Skeletal muscle cell (primary cell): ENCODE results near the gene OR52K1.

Experiments
- DNase-seq: peaks from one replicate; pipeline ENCODE4 v3.0.0-alpha.2; 2010; ENCODE audit warnings: low read depth
- H3K4me3 ChIP-seq: 2 replicates; pipeline ENCODE4 v1.5.1; 2011; ENCODE audit warnings: low read depth, mild to moderate bottlenecking, control low read depth, low read length, moderate library complexity

The OR52K1 gene

GRCh38 chr11:4482445-4482844 lies at the start of gene OR52K1:
Gene OR52K1 (plus strand): TSS chr11:4482646. CDS start chr11:4488901, 6,255 bp downstream.
- H3K4me3 ChIP-seq = no peak within 1 kb of the TSS
- no peak for DNase-seq

GRCh38 chr11:4433856-4434255 lies 48.6 kb upstream of the OR52K1 start:
- no peak for DNase-seq
- H3K4me3 ChIP-seq = no peak overlapping the region

GRCh38 chr11:4436411-4436810 lies 46.0 kb upstream of the OR52K1 start:
- no peak overlapping the region for H3K4me3 ChIP-seq
- DNase-seq = no peak

DNA sequence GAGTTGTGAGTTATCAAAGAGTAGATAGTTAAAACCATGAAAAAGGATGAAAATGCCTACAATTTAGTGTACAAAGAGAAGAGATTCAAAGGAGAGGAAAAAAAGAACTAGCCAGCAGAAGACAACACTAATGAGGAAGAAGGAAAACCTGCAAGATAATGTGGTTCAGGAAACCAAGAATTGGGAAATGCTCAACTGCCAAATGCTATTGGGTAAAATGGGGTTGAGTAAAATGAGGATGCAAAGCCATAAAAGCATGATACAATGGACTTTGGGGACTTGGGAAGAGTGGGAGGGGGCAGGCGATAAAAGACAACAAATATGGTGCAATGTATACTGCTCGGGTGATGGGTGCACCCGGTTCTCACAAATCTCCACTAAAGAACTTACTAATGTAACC lies 40.9 kb upstream of the OR52K1 start:
- H3K4me3 ChIP-seq = no peak overlapping the region
- no peak for DNase-seq

DNA sequence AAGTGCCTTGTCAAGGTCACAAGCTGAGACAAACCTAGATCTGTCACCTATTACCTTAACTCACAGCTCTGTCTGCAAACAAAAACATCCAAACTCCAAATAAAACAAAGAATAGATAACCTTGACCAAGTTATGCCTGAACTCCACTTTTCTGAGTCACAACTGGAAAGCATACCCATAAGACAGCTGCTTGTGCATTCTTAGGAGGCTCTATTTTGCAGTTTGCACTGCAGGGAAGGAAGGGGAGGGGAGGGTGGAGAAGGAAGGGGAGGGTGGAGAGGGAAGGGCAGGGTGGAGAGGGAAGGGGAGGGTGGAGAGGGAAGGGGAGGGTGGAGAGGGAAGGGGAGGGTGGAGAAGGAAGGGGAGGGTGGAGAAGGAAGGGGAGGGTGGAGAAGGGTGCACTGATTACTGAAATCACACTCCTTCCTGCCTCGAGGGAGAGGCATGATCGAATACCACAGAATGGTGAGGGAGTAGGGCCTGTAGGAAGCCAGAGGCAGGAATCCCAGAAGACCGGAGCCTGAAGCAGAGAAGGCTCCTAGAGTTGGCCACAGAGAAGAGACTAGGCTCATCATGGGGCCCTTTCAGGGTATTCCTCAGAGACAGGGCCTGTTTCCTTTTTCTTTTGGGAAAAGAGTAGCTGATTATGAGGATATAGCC lies 39.1 kb upstream of the OR52K1 start:
- H3K4me3 ChIP-seq = no peak overlapping the region
- no peak for DNase-seq

DNA sequence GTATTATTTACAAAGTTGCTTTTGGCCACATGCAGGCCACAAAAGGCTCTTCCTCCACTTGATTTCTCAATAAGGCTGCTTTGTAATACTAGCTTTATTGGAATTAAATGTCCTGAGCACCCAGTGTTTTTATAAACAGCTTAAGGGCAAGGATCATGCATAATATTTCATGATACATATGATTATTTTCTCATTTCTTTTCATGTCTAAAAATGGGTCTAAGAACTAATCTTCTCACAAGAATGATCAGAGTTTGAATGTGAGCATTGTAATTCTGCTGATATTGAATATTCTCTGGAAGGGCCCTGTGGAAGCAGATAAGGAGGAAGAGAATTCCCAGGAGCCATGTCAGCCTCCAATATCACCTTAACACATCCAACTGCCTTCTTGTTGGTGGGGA lies 33.5 kb upstream of the OR52K1 start, which contains the start of gene OR52K2:
Gene OR52K2 (plus strand): TSS at position 301 of the 400 bp plus-strand sequence. CDS start 45 bp downstream, at position 346.
- DNase-seq = no peak
- H3K4me3 ChIP-seq = no peak within 1 kb of the TSS

DNA sequence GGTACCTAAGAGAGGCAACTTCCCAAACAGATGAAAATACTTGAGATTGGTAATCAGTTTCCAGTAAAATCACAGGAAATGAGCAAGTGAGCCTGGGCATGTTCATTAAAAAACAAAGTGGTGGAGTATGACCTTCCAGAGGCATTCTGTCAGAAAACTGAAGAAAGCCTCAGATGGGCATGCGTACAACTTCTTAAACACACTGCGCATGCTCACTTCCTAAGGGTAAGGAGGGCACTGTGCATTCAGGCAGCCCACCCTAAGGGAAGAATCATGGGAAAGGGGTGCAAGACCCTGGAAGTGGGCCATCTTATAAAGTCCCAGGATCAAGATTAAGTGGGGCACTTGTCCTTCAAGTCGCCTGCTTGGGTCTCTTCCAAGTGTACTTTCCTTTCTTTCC lies 29.3 kb upstream of the OR52K1 start:
- no peak for DNase-seq
- H3K4me3 ChIP-seq = no peak overlapping the region

- no peak for DNase-seq
- H3K4me3 ChIP-seq = no peak overlapping the region
Observed at GRCh38 chr11:4454021-4454420, 28.4 kb upstream of the OR52K1 start.

GRCh38 chr11:4455419-4455818 lies 27.0 kb upstream of the OR52K1 start:
- H3K4me3 ChIP-seq = no peak overlapping the region
- no peak for DNase-seq

DNA sequence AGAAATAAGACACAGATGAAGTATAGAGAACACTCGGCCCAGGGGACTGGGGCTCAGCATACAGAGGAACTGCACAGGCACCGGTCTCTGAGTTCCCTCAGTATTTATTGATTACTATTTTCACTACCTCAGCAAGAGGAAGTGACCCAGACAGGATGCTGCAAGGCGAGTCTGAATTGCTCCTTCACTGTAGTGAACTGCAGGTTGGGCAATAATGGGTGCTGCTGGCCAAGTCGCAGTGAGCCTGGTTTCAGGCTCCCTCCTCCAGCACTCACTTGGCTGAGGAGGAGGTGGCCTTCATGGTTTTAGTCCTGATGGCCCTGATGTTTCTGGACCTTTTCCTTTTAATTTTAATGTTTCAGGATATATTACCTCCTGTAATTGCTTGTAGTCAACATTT lies 22.9 kb upstream of the OR52K1 start:
- peak; percentile 9 for DNase-seq
- no peak overlapping the region for H3K4me3 ChIP-seq

DNA sequence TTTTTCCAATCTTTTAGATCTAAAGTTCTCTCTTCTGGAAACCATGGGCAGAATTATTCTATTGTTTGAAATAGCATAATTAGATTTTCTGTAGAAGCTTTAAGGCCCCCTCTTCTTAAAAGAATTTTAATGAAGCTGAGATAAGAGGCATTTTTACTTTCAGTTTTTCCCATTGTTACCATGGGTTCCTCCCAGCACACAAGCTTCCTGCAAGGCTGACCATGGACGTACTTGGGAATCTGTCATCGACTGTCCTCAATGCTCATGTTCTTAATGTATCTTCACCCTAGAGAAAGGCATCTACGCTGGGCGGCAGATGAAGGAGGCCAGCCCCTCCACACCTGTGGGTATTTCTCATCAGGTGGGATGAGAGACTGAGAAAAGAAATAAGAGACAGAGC lies 22.3 kb upstream of the OR52K1 start:
- DNase-seq = no peak

GRCh38 chr11:4464216-4465159 lies 18.0 kb upstream of the OR52K1 start:
- no peak overlapping the region for H3K4me3 ChIP-seq
- peak; percentile 18 for DNase-seq

More for the DNA sequence above, 22.3 kb upstream of the OR52K1 start:
- H3K4me3 ChIP-seq = no peak overlapping the region

DNA sequence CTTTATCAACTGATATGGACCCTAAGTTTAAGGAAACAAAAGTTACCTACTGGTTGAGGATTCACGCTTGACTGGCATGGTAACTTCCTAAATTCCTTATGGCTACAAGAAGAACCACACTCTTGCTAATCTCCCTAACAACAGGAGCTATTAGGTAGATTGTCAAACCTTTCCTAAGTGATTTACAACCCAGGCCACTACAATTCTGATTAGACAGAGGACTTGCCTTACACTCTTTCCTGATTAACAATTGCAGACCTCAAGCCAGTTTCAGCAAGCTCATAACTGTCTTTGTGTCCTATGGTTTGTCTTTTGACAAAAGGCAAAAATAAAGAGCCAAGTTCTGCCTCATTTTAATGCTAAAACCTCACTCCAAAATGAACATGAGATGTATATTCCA lies 17.0 kb upstream of the OR52K1 start:
- no peak overlapping the region for H3K4me3 ChIP-seq
- no peak for DNase-seq

DNA sequence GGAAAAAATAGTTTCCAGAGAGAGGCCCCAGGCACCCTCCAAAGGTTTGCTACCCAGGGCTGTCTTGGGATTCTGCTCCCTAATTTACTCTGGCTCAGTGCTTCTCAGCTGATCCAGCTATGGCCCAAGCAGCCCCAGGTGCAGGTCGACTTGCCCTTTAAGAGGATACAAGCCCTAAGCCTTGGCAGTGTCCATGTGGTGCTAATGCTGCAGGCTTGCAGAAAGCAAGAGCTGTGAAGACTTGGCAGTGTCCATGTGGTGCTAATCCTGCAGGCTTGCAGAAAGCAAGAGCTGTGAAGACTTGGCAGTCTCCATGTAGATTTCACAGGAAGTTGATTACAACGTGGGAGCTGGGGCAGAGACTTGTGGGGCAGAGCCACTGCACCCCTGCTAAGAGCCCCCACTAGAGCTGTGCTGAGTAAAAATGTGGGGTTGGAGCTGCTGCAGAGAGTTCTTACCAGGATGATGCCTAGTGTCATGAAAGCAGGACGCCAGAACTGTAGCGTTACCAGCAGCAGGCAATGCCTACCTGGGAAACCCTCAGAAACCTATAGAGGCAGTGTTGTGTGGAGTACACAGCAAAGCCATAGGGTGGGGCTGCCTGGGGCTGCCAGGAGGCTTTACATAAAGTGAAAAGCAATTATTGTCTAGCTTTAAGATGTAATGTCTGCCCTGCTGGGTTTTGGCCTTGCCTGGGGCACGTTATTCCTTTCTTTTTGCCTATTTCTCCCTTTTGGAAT lies 16.1 kb upstream of the OR52K1 start:
- H3K4me3 ChIP-seq = no peak overlapping the region
- DNase-seq = no peak

- no peak for DNase-seq
- H3K4me3 ChIP-seq = no peak overlapping the region
Observed at GRCh38 chr11:4466871-4467442, 15.5 kb upstream of the OR52K1 start.

DNA sequence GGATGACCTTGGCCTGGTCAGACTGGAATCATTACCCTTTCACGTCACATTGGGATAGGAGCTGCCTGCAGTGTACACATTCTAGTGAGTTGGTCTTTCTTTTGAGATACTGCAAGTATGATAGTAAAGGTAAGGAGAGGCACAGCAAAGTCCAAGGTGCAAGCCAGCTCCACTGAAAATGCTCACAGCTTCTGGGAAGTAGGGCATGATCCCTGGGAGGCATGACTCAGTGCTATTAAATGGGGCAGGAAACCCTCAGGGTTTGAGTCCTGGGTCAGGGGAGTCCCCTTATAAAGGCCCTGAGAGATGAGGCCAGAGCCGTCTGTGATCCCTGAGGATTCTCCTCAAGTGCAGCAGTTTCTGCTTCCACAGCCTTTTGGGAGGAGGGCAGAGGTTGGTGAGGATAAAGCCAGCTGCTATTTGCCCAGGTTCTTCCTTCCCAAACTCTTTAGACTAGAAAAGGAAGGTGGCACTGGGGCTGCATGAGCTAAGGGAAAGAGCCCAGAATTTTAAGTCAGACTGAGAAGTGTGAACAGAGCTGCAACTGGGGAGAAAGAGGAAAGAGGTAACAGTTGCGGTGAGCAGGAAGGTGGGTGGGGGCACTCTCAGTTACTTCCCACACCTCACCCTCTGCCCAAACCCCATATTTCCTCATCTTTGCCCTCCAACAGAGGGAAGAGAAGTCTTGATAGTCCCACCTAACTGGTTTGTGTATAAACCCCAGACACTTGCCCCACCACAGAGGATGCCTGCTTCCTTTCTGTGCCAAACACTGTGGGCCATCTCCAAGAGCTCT lies 14.4 kb upstream of the OR52K1 start:
- no peak overlapping the region for H3K4me3 ChIP-seq
- DNase-seq = no peak

DNA sequence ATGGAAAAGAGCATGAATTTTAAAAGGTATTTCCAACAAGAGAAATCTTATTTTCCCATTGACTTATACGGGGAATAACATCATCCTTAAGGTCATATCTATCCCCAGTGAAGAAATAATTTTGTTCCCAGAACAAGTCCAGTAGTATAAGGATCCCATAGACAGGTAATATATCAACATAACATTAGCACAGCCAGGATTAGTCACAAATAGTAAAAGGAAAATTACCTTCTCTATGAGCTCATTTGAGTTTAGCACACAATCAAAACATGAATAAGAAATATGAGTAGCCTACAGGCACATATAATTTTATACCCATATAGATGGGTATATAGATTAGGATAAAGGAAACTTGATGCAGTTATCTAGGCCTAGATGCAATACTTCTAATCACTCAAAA lies 2.8 kb upstream of the OR52K1 start:
- DNase-seq = no peak
- H3K4me3 ChIP-seq = no peak overlapping the region

DNA sequence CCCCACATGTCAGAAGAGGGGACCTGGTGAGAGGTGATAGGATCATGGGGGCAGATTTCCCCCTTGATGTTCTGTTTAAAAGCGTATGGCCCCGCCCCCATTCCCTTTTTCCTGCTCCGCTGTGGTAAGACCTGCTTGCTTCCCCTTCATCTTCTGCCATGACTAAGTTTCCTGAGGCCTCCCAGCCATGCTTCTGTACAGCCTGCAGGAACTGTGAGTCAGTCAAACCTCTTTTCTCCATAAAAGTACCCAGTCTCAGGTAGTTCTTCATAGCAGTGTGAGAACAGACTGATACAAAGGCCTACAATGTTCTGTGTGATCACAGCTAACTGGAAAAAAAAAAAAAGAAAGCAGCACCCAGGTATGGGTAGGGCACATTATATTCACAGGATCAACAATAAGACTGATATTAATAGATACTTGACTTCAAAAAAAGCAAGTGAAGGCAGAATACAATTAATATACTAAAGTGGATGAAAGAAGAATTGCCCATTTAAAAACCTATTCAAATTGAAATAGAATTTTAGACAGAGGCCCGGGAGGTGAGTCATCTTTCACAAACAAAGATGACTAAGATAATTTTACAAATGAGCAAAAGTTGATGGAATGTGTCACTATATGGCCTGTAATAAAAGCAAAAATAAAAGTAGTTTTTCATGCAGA lies 1.7 kb upstream of the OR52K1 start:
- H3K4me3 ChIP-seq = no peak overlapping the region
- peak; percentile 8 for DNase-seq

DNA sequence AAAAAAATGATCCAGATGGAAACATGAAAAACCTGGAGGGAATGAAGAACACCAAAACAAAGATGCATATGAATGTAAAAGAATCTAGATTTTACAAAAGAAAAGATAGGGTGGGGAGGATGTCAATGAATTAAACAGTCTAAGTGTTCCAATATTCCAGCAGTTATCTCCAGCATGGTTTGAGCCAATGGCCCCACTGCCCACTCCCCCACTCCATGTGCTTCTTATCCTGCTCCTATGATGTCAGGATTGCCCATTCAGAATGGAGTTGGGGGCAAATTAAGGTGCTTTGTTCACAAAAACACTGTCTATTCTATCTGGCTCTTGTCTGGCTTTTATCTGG lies 1.2 kb upstream of the OR52K1 start:
- no peak for DNase-seq
- H3K4me3 ChIP-seq = no peak overlapping the region
